ENCODE measurements around the gene WDR64.
"Not testable (repeated sequence)": the region's sequence is repeated elsewhere in the genome, so short reads cannot be mapped to it uniquely, and the experiment has no call there.

WDR64 gene

DNA sequence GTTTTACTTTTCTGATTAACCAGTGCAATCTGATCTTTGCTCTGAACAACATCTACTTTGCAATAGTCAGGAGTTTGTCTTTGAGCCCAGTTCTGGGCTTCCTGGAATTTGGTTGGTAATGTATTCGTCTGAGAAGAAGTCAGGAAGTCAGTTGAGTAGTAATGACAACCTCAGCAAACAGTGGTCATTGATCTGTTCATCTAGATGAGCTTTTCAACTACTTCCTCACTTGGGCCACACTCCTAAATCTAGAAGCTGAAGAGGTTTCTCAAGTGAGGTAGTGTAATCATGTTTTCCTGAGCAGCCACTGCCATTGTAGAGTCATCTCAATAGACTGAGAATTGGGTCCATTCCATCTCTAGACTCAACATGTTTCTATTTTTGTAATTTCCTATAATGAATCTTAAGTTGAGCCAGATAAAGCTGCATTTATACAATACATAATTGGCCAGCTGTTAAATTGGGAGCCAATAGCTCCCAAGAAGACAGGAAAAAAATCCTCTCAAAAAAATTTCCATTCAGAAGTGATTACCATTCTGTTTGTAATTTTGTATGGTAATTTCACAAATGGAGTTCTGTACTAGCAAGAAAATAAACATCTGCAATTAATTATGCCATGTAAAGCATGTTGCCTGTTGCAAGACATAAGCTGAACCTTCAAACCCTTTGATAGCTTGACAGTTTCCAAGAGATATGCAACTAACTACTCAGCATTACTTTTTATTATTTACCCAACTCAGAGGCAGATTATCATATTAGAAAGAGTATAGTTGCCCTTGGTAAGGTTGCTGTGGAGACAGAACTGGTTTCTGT, 49.6 kb downstream of the WDR64 start:
- no peak for DNase-seq (ENCODE audit: low read depth in 2 of 2)

GRCh38 chr1:241702442-241703373, 50.6 kb downstream of the WDR64 start:
- DNase-seq (ENCODE audit: low read depth in 2 of 2): no peak

GRCh38 chr1:241703739-241704138, 51.7 kb downstream of the WDR64 start:
- not testable (repeated sequence) for DNase-seq (ENCODE audit: low read depth in 2 of 2)

GRCh38 chr1:241706257-241706656, 54.2 kb downstream of the WDR64 start:
- no peak for DNase-seq (ENCODE audit: low read depth in 2 of 2)

- no peak for DNase-seq (ENCODE audit: low read depth in 2 of 2)
Observed at GRCh38 chr1:241706967-241707366, 54.9 kb downstream of the WDR64 start.

- DNase-seq (ENCODE audit: low read depth in 2 of 2): no peak
Observed at GRCh38 chr1:241707442-241707841, 55.4 kb downstream of the WDR64 start.

- DNase-seq (ENCODE audit: low read depth in 2 of 2): no peak
Observed at GRCh38 chr1:241711326-241711725, 59.2 kb downstream of the WDR64 start.

GRCh38 chr1:241713316-241713715, 61.2 kb downstream of the WDR64 start:
- no peak for DNase-seq (ENCODE audit: low read depth in 2 of 2)

- no peak for DNase-seq (ENCODE audit: low read depth in 2 of 2)
Observed at GRCh38 chr1:241714321-241715218, 62.5 kb downstream of the WDR64 start.

GRCh38 chr1:241715435-241715834, 63.4 kb downstream of the WDR64 start:
- no peak for DNase-seq (ENCODE audit: low read depth in 2 of 2)

DNA sequence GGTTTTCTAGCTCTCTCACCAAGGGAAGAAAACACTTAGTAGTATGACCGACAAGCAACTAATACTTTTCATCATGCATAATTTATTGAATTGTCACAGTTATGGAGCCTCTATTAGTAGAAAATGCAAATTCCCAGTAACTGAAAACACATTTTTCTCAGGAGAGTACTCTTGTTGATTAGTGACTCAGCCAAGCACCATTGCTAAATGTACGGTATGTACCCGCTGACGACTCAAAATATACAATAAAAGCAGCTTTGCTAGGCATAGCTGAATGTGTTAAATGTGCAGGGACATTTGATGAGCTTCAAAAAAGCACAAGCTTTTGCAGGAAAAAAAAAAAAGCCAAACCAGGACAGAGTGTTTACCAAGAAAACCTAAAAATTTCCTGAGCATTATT, 63.9 kb downstream of the WDR64 start:
- no peak for DNase-seq (ENCODE audit: low read depth in 2 of 2)

DNA sequence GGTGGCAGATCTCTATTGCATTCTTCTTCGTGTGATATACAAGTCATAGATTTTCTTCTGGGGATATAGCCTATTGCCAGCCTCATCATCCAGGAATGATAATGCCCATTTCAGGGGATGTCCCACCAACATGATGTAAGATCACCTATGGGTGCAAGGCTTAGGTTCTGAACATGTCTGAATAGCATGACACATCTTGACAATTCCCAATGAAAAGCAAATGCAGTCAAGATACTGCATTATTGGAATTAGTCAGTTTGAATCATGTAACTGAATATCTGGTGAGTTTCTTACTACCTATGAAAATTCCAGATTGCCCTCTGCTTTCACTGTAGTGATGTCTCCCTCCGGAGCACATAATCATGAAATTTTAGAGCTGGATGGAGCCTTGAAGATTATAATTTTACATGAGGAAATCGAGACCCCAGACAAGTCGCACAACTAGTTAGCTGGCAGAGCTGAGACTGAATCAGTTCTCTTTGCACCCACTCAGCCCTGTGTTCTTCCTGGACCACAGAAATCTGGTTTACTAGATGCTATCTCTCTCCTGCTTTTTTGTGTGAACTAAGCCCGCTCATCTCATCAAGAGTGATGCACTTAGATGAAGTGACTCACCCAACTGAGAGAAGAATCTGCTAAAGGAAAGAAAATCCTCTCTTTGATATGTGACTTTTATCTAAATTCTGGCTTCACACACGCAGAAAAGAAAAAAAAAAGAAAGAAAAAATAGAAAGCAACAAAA, 65.0 kb downstream of the WDR64 start:
- no peak for DNase-seq (ENCODE audit: low read depth in 2 of 2)

GRCh38 chr1:241717975-241718374, 65.9 kb downstream of the WDR64 start:
- DNase-seq (ENCODE audit: low read depth in 2 of 2): no peak

- DNase-seq (ENCODE audit: low read depth in 2 of 2): no peak
Observed at GRCh38 chr1:241721011-241721410, 68.9 kb downstream of the WDR64 start.

GRCh38 chr1:241722947-241723346, 70.9 kb downstream of the WDR64 start:
- DNase-seq (ENCODE audit: low read depth in 2 of 2): no peak

DNA sequence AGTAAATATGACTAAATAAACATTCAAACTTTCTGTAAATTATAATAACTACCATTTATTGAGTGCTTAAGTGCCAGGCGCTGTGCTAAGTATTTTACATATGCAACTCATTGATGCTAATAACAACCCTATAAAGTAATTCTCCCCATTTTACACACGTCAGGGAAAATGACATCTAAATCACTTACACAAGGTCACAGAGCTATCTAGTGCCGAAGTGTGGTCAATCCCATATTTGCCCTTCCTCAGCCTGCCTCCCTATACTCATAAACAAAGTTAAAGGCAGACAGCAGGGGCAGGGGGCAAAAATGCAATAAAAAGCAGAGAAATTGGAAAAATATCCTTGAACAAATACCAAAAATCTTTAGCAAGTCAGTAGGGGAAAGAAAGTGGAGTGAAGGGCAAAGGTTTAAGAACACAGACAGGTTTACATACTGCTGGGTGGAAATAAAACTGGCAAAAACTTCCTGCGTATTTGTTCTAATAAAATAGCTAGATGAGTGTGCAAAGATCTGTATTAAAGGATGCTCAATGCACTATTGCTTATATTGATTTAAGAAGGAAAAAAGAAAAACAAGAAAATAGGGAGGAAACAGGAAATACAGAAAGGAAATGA, 72.8 kb downstream of the WDR64 start:
- DNase-seq (ENCODE audit: low read depth in 2 of 2): no peak

DNA sequence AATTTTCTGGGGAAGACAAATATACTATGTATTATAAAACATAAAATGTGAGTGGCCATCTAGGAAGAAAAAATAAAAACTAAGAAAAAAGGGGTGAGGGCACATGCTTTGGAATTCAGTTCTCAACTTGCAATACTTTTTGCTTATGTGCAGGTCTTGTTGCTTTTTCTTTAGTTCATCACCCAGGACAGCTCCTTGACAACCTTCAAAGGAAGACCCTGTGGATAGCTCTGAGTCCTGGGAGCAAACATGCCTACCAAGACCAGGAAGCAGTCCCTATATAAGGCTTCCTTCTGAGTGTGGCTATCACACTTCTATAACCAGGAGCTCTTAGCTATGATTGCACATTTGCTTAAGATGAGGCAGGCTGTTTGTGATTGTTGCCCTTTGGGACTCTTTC, 78.0 kb downstream of the WDR64 start:
- no peak for DNase-seq (ENCODE audit: low read depth in 2 of 2)

GRCh38 chr1:241733899-241734298, 81.8 kb downstream of the WDR64 start:
- DNase-seq (ENCODE audit: low read depth in 2 of 2): no peak

GRCh38 chr1:241734533-241734932, 82.5 kb downstream of the WDR64 start:
- no peak for DNase-seq (ENCODE audit: low read depth in 2 of 2)

DNA sequence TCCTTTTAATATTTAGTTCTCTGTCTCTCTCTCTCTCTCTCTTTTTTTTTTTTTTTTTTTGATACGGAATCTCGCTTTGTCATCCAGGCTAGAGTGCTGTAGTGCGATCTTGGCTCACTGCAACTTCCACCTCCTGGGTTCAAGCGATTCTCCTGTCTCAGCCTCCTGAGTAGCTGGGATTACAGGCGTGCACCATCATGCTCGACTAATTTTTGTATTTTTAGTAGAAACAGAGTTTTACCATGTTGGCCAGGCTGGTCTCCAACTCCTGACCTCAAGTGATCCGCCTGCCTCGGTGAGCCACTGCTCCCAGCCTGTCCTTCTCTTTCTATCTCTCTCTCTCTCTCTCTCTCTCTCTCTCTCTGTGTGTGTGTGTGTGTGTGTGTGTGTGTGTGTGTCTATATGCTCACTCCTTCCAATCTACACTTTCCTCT, 83.4 kb downstream of the WDR64 start:
- not testable (repeated sequence) for DNase-seq (ENCODE audit: low read depth in 2 of 2)

- DNase-seq (ENCODE audit: low read depth in 2 of 2): no peak
Observed at GRCh38 chr1:241736387-241736786, 84.3 kb downstream of the WDR64 start.
